ENCODE data around the gene UBE2J1. TPM values are rescaled to one million over a fixed set of nuclear protein-coding genes. Genes with fewer than 3 reads are reported as not detected.

The UBE2J1 gene
- total RNA-seq, 1 donor from 2014 or later: 49.3 TPM

- no peak for TF ChIP-seq CTCF (IDR thresholded peaks at IDR 0.05; ENCODE audit: insufficient read depth, low read length, poor library complexity, severe bottlenecking)
- no peak for DNase-seq (ENCODE audit: low read depth)
- Histone ChIP-seq H3K4me3 (ENCODE audit: low read depth, low read length) (no peak overlapping the region), H3K27me3 (ENCODE audit: control insufficient read depth, insufficient read depth, low read length) (no peaks in the 10 kb centered on the region), H3K36me3 (ENCODE audit: control insufficient read depth, insufficient read depth, low read length) (no peaks in the 10 kb centered on the region)
Observed at GRCh38 chr6:89392823-89393222, 40.3 kb upstream of the UBE2J1 start.

DNA sequence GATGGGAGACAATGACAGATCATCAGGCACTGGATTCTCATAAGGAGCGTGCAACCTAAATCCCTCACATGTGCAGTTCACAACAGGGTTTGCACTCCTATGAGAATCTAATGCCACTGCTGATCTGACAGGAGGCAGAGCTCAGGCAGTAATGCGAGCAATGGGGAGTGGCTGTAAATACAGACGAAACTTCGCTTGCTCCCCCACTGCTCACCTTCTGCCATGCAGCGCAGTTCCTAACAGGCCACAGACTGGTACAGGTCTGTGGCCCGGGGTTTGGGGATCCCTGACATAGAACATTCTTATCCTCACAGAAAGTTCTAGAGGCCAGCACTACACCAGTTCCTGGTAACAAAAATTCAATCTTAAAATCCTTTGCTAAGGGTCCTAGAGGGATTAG lies 36.3 kb upstream of the UBE2J1 start:
- H3K4me3 ChIP-seq (ENCODE audit: low read depth, low read length): no peak overlapping the region
- no peaks in the 10 kb centered on the region for H3K27me3 ChIP-seq (ENCODE audit: control insufficient read depth, insufficient read depth, low read length)
- H3K36me3 ChIP-seq (ENCODE audit: control insufficient read depth, insufficient read depth, low read length): no peaks in the 10 kb centered on the region
- DNase-seq (ENCODE audit: low read depth): no peak
- no peak for TF ChIP-seq CTCF (IDR thresholded peaks at IDR 0.05; ENCODE audit: insufficient read depth, low read length, poor library complexity, severe bottlenecking)

- DNase-seq (ENCODE audit: low read depth): no peak
- no peaks in the 10 kb centered on the region for H3K36me3 ChIP-seq (ENCODE audit: control insufficient read depth, insufficient read depth, low read length)
- no peaks in the 10 kb centered on the region for H3K27me3 ChIP-seq (ENCODE audit: control insufficient read depth, insufficient read depth, low read length)
- TF ChIP-seq CTCF (IDR thresholded peaks at IDR 0.05; ENCODE audit: insufficient read depth, low read length, poor library complexity, severe bottlenecking): no peak
- no peak overlapping the region for H3K4me3 ChIP-seq (ENCODE audit: low read depth, low read length)
Observed at GRCh38 chr6:89387516-89388201, 35.1 kb upstream of the UBE2J1 start.

DNA sequence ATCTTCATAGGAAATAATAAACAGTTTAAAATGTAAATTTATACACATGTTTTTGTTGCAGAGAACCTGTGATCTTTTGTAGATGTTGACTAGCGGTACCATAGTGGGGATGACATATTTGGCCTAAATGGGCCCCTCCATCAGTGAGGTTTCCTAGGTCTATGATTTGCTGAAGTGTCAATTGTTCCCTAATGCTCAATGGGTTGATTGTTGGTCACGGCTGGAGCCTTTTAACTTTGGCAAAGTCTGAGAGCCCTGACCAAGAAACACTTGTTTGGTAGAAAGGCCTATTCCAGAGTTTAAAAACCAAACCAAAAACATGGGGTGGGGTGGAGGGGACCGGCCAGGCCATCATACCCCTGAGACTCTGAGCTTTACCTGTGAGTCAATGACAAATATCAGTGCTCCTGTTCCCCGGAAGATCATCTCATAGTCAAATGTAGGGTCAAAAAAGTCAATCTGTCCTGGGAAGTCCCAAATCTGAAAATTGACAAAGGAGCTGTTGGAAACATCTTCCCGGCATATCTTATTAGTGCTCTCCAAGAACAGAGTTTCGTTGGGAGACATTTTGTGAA lies 34.5 kb upstream of the UBE2J1 start:
- no peaks in the 10 kb centered on the region for H3K36me3 ChIP-seq (ENCODE audit: control insufficient read depth, insufficient read depth, low read length)
- TF ChIP-seq CTCF (IDR thresholded peaks at IDR 0.05; ENCODE audit: insufficient read depth, low read length, poor library complexity, severe bottlenecking): no peak
- DNase-seq (ENCODE audit: low read depth): no peak
- no peak overlapping the region for H3K4me3 ChIP-seq (ENCODE audit: low read depth, low read length)
- H3K27me3 ChIP-seq (ENCODE audit: control insufficient read depth, insufficient read depth, low read length): no peaks in the 10 kb centered on the region

- DNase-seq (ENCODE audit: low read depth): no peak
- H3K36me3 ChIP-seq (ENCODE audit: control insufficient read depth, insufficient read depth, low read length): no peaks in the 10 kb centered on the region
- TF ChIP-seq CTCF (IDR thresholded peaks at IDR 0.05; ENCODE audit: insufficient read depth, low read length, poor library complexity, severe bottlenecking): no peak
- H3K27me3 ChIP-seq (ENCODE audit: control insufficient read depth, insufficient read depth, low read length): no peaks in the 10 kb centered on the region
- H3K4me3 ChIP-seq (ENCODE audit: low read depth, low read length): no peak overlapping the region
Observed at GRCh38 chr6:89385846-89386245, 33.3 kb upstream of the UBE2J1 start.
